ENCODE results near the gene DPYSL4.

GRCh38 chr10:132253092-132253687, 66.4 kb downstream of the DPYSL4 start:
- TF ChIP-seq CTCF (IDR thresholded peaks at IDR 0.05) (no peak), POLR2A (IDR thresholded peaks at IDR 0.05) (no peak), POLR2AphosphoS5 (IDR thresholded peaks at IDR 0.05) (no peak)
